ENCODE results near the gene ALX4. TPM values are rescaled to one million over a fixed set of nuclear protein-coding genes. Genes with fewer than 3 reads are reported as not detected.

Gene ALX4
- total RNA-seq, 4 donors from 2014 or later = not detected

DNA sequence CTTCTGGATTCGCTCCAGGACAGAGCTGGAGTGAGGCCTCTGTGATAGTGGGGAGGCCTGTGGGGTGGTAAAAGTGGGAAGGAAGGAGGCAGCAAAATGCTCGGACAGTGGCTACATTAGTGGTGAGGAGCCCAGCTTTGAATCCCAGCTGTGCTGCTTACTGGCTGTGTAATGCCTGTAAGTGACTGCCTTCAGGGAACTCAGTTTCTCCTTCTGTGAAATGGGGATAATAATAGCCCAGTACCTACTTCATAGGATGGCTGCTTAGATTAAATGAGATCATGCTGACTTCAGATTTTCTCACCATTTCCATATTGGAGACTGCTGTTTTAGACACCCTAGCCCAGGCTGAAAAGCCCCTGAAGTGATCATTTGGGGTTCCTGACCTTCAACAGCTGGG is 8.4 kb upstream of the ALX4 start:
- Histone ChIP-seq H3K36me3 (no peaks in the 10 kb centered on the region), H3K9me3 (no peaks in the 10 kb centered on the region), H3K27ac (no peak overlapping the region), H3K4me1 (peaks cover 0 to 21% (median 0%) of the 10 kb centered on the region in 4 donors), H3K4me3 (no peak overlapping the region), H3K27me3 (peaks cover 0 to 79% of the 10 kb centered on the region in 2 donors)
- DNase-seq = no peak
- TF ChIP-seq, protein P1, sequence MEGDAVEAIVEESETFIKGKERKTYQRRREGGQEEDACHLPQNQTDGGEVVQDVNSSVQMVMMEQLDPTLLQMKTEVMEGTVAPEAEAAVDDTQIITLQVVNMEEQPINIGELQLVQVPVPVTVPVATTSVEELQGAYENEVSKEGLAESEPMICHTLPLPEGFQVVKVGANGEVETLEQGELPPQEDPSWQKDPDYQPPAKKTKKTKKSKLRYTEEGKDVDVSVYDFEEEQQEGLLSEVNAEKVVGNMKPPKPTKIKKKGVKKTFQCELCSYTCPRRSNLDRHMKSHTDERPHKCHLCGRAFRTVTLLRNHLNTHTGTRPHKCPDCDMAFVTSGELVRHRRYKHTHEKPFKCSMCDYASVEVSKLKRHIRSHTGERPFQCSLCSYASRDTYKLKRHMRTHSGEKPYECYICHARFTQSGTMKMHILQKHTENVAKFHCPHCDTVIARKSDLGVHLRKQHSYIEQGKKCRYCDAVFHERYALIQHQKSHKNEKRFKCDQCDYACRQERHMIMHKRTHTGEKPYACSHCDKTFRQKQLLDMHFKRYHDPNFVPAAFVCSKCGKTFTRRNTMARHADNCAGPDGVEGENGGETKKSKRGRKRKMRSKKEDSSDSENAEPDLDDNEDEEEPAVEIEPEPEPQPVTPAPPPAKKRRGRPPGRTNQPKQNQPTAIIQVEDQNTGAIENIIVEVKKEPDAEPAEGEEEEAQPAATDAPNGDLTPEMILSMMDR (IDR thresholded peaks at IDR 0.05) = no peak
- no peak for TF ChIP-seq POLR2A (IDR thresholded peaks at IDR 0.05)

GRCh38 chr11:44316659-44317240 is 6.8 kb upstream of the ALX4 start:
- Histone ChIP-seq H3K36me3 (no peaks in the 10 kb centered on the region), H3K4me3 (peak overlapping the region in 2 of 4 donors; percentile 32 to 34), H3K9me3 (no peaks in the 10 kb centered on the region), H3K27ac (no peak overlapping the region), H3K27me3 (peaks cover 0 to 76% of the 10 kb centered on the region in 2 donors), H3K4me1 (peaks cover 0 to 21% (median 0%) of the 10 kb centered on the region in 4 donors)
- TF ChIP-seq, protein P1 (IDR thresholded peaks at IDR 0.05) = no peak
- TF ChIP-seq POLR2A (IDR thresholded peaks at IDR 0.05) = no peak
- DNase-seq = no peak

- Histone ChIP-seq H3K27ac (no peak overlapping the region), H3K4me1 (peaks cover 0 to 21% (median 0%) of the 10 kb centered on the region in 4 donors), H3K4me3 (peak overlapping the region in 2 of 4 donors; percentile 32 to 34), H3K36me3 (no peaks in the 10 kb centered on the region), H3K27me3 (peaks cover 0 to 76% of the 10 kb centered on the region in 2 donors), H3K9me3 (no peaks in the 10 kb centered on the region)
- TF ChIP-seq, protein P1 (IDR thresholded peaks at IDR 0.05) = no peak
- no peak for TF ChIP-seq POLR2A (IDR thresholded peaks at IDR 0.05)
- DNase-seq = peak in 1 of 3 donors; percentile 37
Measured at GRCh38 chr11:44315947-44316658, 6.2 kb upstream of the ALX4 start.

GRCh38 chr11:44314733-44315132 is 4.8 kb upstream of the ALX4 start:
- no peak overlapping the region for H3K4me3 ChIP-seq
- H3K36me3 ChIP-seq = no peaks in the 10 kb centered on the region
- no peak for TF ChIP-seq POLR2A (IDR thresholded peaks at IDR 0.05)
- TF ChIP-seq, protein P1 (IDR thresholded peaks at IDR 0.05) = no peak
- peaks cover 0 to 26% (median 1%) of the 10 kb centered on the region in 4 donors for H3K4me1 ChIP-seq
- H3K27me3 ChIP-seq = peaks cover 0 to 79% of the 10 kb centered on the region in 2 donors
- DNase-seq = no peak
- no peak overlapping the region for H3K27ac ChIP-seq
- H3K9me3 ChIP-seq = no peaks in the 10 kb centered on the region

DNA sequence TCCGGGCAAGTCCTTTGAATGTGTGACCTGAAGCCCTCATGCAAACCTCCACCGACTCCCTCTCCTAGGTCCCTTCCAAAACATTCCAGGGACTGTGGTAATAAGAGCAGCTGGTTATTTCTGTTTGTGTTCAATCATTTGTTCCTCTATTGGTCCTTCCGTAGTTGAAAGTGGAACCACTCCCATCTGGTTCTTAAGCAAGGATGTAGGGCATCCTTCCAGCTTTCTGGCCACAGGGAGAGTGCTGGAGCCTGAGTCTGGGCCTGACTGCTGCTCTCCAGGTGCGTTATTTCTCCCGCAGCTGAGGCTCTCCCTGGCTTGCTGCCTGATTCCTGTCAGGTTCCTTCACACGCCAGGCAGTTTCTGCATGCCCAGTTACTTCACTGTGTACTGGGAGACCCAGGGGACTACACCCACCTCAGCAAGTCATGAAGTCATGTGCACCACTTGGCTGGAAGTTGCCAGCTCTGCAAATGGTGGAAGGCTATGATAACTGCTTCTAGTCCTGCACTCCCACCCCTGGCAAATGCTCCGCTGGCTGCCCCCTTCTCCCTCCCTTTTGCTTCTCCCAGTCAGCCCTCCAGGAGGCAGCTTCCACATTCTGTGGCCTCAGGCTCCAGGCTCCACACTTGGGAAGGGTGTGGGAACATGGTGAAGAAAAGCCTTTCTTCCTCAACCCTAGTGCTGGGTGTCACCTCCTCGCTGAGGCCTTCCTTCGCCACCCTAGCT is 4.0 kb upstream of the ALX4 start:
- Histone ChIP-seq H3K4me3 (no peak overlapping the region), H3K36me3 (no peaks in the 10 kb centered on the region), H3K9me3 (no peaks in the 10 kb centered on the region), H3K27ac (no peak overlapping the region), H3K27me3 (peaks cover 0 to 84% of the 10 kb centered on the region in 2 donors), H3K4me1 (peaks cover 0 to 31% (median 5%) of the 10 kb centered on the region in 4 donors)
- TF ChIP-seq POLR2A (IDR thresholded peaks at IDR 0.05) = no peak
- TF ChIP-seq, protein P1 (IDR thresholded peaks at IDR 0.05) = no peak
- DNase-seq = no peak

All from Peyer's patch (tissue), 4 donors.